Measurements from ENCODE around the gene CHRM1.

Gene CHRM1

GRCh38 chr11:62926680-62927455 lies 5.7 kb upstream of the CHRM1 start:
- Histone ChIP-seq H3K36me3 (ENCODE audit: control insufficient read depth in 2 of 2, insufficient read depth in 1 of 2, low read length in 2 of 2) (no peaks in the 10 kb centered on the region), H3K9me3 (ENCODE audit: control insufficient read depth, insufficient read depth, low read depth, low read length) (no peaks in the 10 kb centered on the region), H3K4me1 (ENCODE audit: control insufficient read depth, insufficient read depth, low read length) (peaks cover 4% of the 10 kb centered on the region; the same call in 1 of the 2 replicates), H3K4me3 (ENCODE audit: low read depth, low read length) (no peak overlapping the region), H3K27ac (ENCODE audit: extremely low read depth, low read depth, low read length) (no peak overlapping the region)
- ChIA-PET POLR2A (interaction anchor here (0.6 kb wide), 1 partner anchor 49 kb away, joined by 3 read pairs; no protein-coding TSS in a partner anchor), CTCF (interaction anchor here (1.9 to 2.2 kb wide), 2 partner anchors 21 to 48 kb away, joined by 6 to 9 read pairs; no protein-coding TSS in a partner anchor)
- TF ChIP-seq ZNF133 (tag by site-specific recombination; IDR thresholded peaks at IDR 0.05) = no peak
- TF ChIP-seq ZSCAN18 (tag by site-specific recombination; IDR thresholded peaks at IDR 0.05) = no peak
- no peak for TF ChIP-seq BCL11B (tag by site-specific recombination; IDR thresholded peaks at IDR 0.05; ENCODE audit: low read depth)
- no peak for TF ChIP-seq ZNF350 (tag by site-specific recombination; IDR thresholded peaks at IDR 0.05)
- no peak for TF ChIP-seq MEIS1 (CRISPR knock-in tag; IDR thresholded peaks at IDR 0.05; ENCODE audit: borderline replicate concordance)
- TF ChIP-seq EGR2 (tag by site-specific recombination; IDR thresholded peaks at IDR 0.05; ENCODE audit: low read depth) = no peak
- TF ChIP-seq KLF7 (tag by site-specific recombination; IDR thresholded peaks at IDR 0.05; ENCODE audit: borderline replicate concordance) = no peak

GRCh38 chr11:62925745-62926679 lies 4.8 kb upstream of the CHRM1 start:
- ChIA-PET POLR2A (no interaction called here), CTCF (interaction anchor here (1.5 to 2.2 kb wide), 3 partner anchors 20 to 98 kb away, joined by 4 to 9 read pairs (median 6); no protein-coding TSS in a partner anchor)
- no peak overlapping the region for H3K4me3 ChIP-seq (ENCODE audit: low read depth, low read length)
- no peaks in the 10 kb centered on the region for H3K9me3 ChIP-seq (ENCODE audit: control insufficient read depth, insufficient read depth, low read depth, low read length)
- H3K27ac ChIP-seq (ENCODE audit: extremely low read depth, low read depth, low read length) = no peak overlapping the region
- peaks cover 4% of the 10 kb centered on the region; the same call in 1 of the 2 replicates for H3K4me1 ChIP-seq (ENCODE audit: control insufficient read depth, insufficient read depth, low read length)
- no peaks in the 10 kb centered on the region for H3K36me3 ChIP-seq (ENCODE audit: control insufficient read depth in 2 of 2, insufficient read depth in 1 of 2, low read length in 2 of 2)
- TF ChIP-seq ZNF776 (tag by site-specific recombination; IDR thresholded peaks at IDR 0.05; ENCODE audit: borderline replicate concordance) (no peak), WT1 (tag by site-specific recombination; IDR thresholded peaks at IDR 0.05) (no peak), ZBTB7A (tag by site-specific recombination; IDR thresholded peaks at IDR 0.05; ENCODE audit: low read depth) (no peak), RBAK (tag by site-specific recombination; IDR thresholded peaks at IDR 0.05) (no peak), ZNF146 (tag by site-specific recombination; IDR thresholded peaks at IDR 0.05) (no peak), ZNF280C (tag by site-specific recombination; IDR thresholded peaks at IDR 0.05) (no peak), ZBTB49 (tag by site-specific recombination; IDR thresholded peaks at IDR 0.05; ENCODE audit: low read depth) (no peak), ZNF639 (tag by site-specific recombination; IDR thresholded peaks at IDR 0.05) (no peak), ZNF354C (tag by site-specific recombination; IDR thresholded peaks at IDR 0.05; ENCODE audit: borderline replicate concordance, low read depth) (no peak), TSHZ1 (tag by site-specific recombination; IDR thresholded peaks at IDR 0.05; ENCODE audit: borderline replicate concordance) (no peak), ZNF311 (tag by site-specific recombination; IDR thresholded peaks at IDR 0.05; ENCODE audit: borderline replicate concordance) (no peak), ZNF433 (tag by site-specific recombination; IDR thresholded peaks at IDR 0.05; ENCODE audit: low read depth) (no peak), ZNF623 (tag by site-specific recombination; IDR thresholded peaks at IDR 0.05) (no peak)
